NCI-H748 (cell line): ENCODE results near the gene SCAANT1.

Experiments used
- DNase-seq: peaks from one replicate; lab custom pipeline; 2025; ENCODE audit not compliant: unreplicated experiment; lab: John Stamatoyannopoulos, UW

Gene SCAANT1

GRCh38 chr3:63911873-63912767 is at the start of gene SCAANT1:
Gene SCAANT1 (minus strand): TSS chr3:63912383.
- peak; percentile 83 for DNase-seq

- DNase-seq = peak; percentile 52
These were observed 49.7 kb upstream of the SCAANT1 start for GRCh38 chr3:63961891-63962290.

GRCh38 chr3:63960048-63960711 is 48.0 kb upstream of the SCAANT1 start:
- peak; percentile 33 for DNase-seq

- no peak for DNase-seq
These were observed 47.0 kb upstream of the SCAANT1 start for GRCh38 chr3:63959146-63959545.

GRCh38 chr3:63955830-63956545 is 43.8 kb upstream of the SCAANT1 start:
- DNase-seq = no peak

- DNase-seq = no peak
These were observed 43.0 kb upstream of the SCAANT1 start for GRCh38 chr3:63955036-63955650.

- DNase-seq = no peak
These were observed 42.0 kb upstream of the SCAANT1 start for GRCh38 chr3:63954182-63954581.

GRCh38 chr3:63952248-63952594 is 40.0 kb upstream of the SCAANT1 start:
- DNase-seq = no peak

- DNase-seq = no peak
These were observed 39.5 kb upstream of the SCAANT1 start for GRCh38 chr3:63951492-63952247.

GRCh38 chr3:63950698-63951097 is 38.5 kb upstream of the SCAANT1 start:
- no peak for DNase-seq

- no peak for DNase-seq
These were observed 36.8 kb upstream of the SCAANT1 start for GRCh38 chr3:63949005-63949404.

GRCh38 chr3:63947594-63947993 is 35.4 kb upstream of the SCAANT1 start:
- DNase-seq = no peak

GRCh38 chr3:63946753-63947152 is 34.6 kb upstream of the SCAANT1 start:
- no peak for DNase-seq

GRCh38 chr3:63945558-63946096 is 33.4 kb upstream of the SCAANT1 start:
- DNase-seq = no peak

GRCh38 chr3:63943678-63944077 is 31.5 kb upstream of the SCAANT1 start:
- DNase-seq = no peak

GRCh38 chr3:63942528-63942927 is 30.3 kb upstream of the SCAANT1 start:
- no peak for DNase-seq

GRCh38 chr3:63940389-63940757 is 28.2 kb upstream of the SCAANT1 start:
- DNase-seq = no peak

- peak; percentile 7 for DNase-seq
These were observed 25.8 kb upstream of the SCAANT1 start for GRCh38 chr3:63937661-63938651.

- peak; percentile 39 for DNase-seq
These were observed 24.7 kb upstream of the SCAANT1 start for GRCh38 chr3:63936925-63937324.
